Testis (tissue), 2 donors: ENCODE measurements around the gene CX3CL1.

Source experiments
- POLR2A ChIP-seq: fragments of 450-650 bp; IDR thresholded peaks from one replicate; pipeline ENCODE4 v1.6.1; 2017; ENCODE audit warnings: antibody characterized with exemption, mild to moderate bottlenecking, moderate library complexity
- TF ChIP-seq, protein P1 (sequence below), 3 experiments: fragments of 450-650 bp in 2 of 3; fragments of 200-600 bp in 1 of 3; sonication (generic) in 1 of 3; IDR thresholded peaks; one replicate each; pipeline ENCODE4 v1.5.1; 2016 to 2019; ENCODE audit warnings: antibody characterized with exemption in 3 of 3, mild to moderate bottlenecking in 2 of 3, moderate library complexity in 1 of 3

DNA sequence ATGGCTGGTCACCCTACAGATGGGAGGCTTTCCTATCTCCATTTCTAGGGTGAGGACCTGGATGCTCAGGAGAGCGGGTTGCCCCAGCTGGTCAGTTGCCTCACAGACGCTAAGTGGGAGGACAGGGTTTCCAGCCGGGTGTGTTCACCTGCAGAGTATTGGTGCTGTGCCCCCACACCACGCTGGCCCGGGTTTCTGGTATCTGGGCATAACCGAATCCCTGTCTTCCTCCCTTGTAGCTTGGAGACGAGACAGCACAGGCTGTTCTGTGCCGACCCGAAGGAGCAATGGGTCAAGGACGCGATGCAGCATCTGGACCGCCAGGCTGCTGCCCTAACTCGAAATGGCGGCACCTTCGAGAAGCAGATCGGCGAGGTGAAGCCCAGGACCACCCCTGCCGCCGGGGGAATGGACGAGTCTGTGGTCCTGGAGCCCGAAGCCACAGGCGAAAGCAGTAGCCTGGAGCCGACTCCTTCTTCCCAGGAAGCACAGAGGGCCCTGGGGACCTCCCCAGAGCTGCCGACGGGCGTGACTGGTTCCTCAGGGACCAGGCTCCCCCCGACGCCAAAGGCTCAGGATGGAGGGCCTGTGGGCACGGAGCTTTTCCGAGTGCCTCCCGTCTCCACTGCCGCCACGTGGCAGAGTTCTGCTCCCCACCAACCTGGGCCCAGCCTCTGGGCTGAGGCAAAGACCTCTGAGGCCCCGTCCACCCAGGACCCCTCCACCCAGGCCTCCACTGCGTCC is 9.7 kb downstream of the CX3CL1 start:
- TF ChIP-seq, protein P1, sequence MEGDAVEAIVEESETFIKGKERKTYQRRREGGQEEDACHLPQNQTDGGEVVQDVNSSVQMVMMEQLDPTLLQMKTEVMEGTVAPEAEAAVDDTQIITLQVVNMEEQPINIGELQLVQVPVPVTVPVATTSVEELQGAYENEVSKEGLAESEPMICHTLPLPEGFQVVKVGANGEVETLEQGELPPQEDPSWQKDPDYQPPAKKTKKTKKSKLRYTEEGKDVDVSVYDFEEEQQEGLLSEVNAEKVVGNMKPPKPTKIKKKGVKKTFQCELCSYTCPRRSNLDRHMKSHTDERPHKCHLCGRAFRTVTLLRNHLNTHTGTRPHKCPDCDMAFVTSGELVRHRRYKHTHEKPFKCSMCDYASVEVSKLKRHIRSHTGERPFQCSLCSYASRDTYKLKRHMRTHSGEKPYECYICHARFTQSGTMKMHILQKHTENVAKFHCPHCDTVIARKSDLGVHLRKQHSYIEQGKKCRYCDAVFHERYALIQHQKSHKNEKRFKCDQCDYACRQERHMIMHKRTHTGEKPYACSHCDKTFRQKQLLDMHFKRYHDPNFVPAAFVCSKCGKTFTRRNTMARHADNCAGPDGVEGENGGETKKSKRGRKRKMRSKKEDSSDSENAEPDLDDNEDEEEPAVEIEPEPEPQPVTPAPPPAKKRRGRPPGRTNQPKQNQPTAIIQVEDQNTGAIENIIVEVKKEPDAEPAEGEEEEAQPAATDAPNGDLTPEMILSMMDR (IDR thresholded peaks at IDR 0.05), result no peak
- TF ChIP-seq POLR2A, result no peak
